HG03521 (cell line): ENCODE results near the gene C2orf49.

Experiments
- ATAC-seq: cut with Tn5 transposase; IDR thresholded peaks from one replicate; pipeline ENCODE4 v1.9.1; 2021; ENCODE audit warnings: mild to moderate bottlenecking, moderate library complexity; ENCODE audit not compliant: unreplicated experiment

Gene C2orf49

DNA sequence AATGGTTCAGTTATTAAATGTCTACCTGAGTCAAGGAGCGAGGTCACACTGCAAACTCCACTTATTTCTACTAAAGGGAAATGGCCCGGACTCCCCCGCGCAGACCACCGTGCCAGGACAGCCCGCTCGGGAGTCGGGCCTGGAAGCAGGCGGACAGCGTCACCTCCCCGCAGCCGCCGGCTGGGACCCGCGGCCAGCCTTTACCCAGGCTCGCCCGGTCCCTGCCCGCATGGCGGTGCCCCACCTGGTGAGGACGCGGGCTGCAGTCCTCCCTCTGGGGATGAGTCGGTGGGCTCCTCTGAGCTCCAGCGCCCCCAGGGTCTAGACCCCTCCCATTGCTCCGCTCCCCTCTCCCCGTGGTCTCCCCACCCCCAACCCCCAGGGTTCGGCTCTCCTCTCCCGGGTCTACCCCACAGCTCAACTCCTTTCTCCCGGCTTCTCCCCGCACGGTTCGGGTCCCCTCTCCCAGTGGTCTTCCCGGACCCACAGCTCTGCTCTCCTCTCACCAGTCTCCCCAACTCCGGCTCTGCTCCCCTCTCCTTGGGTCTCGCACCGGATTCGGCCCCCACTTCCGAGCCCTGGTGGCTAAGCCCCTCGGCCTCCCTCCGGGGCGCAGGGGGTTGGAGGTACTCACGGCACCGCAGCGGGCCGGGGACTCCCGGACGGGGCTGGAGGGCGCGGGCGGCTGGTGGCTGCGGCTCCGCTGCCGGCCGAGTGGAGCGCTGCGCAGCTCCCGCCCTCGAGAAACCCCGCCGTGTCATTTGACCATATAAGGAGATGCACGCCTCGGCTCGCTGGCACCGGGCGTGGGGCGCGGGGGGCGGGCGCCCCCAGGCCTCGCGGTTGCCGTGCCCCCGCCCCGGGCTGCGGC is 61.2 kb downstream of the C2orf49 start, which contains the start of gene FHL2:
FHL2 (minus strand) TSS at position 716 of the 871 bp plus-strand sequence. CDS start 12,535 bp downstream, outside the sequence.
- peak; percentile 100 for ATAC-seq
